GM19240 (cell line): ENCODE results near the gene CST9.
"Not testable (repeated sequence)": the region's sequence is repeated elsewhere in the genome, so short reads cannot be mapped to it uniquely, and the experiment has no call there.

Source experiments
- DNase-seq: peaks from one replicate; pipeline ENCODE4 v3.0.0; 2011; ENCODE audit warnings: low spot score; ENCODE audit not compliant: insufficient read length

CST9 gene

GRCh38 chr20:23588434-23589403 lies 17.0 kb downstream of the CST9 start:
- no peak for DNase-seq

GRCh38 chr20:23587631-23588030 lies 18.1 kb downstream of the CST9 start:
- DNase-seq, result no peak

- no peak for DNase-seq
Observed at GRCh38 chr20:23586735-23587525, 18.8 kb downstream of the CST9 start.

GRCh38 chr20:23585808-23586734 lies 19.6 kb downstream of the CST9 start:
- no peak for DNase-seq

GRCh38 chr20:23585449-23585807 lies 20.3 kb downstream of the CST9 start:
- DNase-seq, result no peak

GRCh38 chr20:23584434-23585199 lies 21.1 kb downstream of the CST9 start:
- no peak for DNase-seq

GRCh38 chr20:23583526-23583925 lies 22.2 kb downstream of the CST9 start:
- DNase-seq, result no peak

GRCh38 chr20:23582293-23582692 lies 23.4 kb downstream of the CST9 start:
- no peak for DNase-seq

GRCh38 chr20:23581833-23582232 lies 23.9 kb downstream of the CST9 start:
- not testable (repeated sequence) for DNase-seq

GRCh38 chr20:23574977-23575376 lies 30.7 kb downstream of the CST9 start:
- no peak for DNase-seq

- DNase-seq, result no peak
Observed at GRCh38 chr20:23570178-23570760, 35.4 kb downstream of the CST9 start.

GRCh38 chr20:23569570-23569969 lies 36.1 kb downstream of the CST9 start:
- DNase-seq, result no peak

- no peak for DNase-seq
Observed at GRCh38 chr20:23568971-23569330, 36.8 kb downstream of the CST9 start.

- DNase-seq, result no peak
Observed at GRCh38 chr20:23568320-23568970, 37.3 kb downstream of the CST9 start, which contains the start of gene CST9L. CST9L (minus strand) TSS chr20:23568484; CDS start chr20:23568450, 34 bp downstream.

- no peak for DNase-seq
Observed at GRCh38 chr20:23566199-23566932, 39.4 kb downstream of the CST9 start.

- no peak for DNase-seq
Observed at GRCh38 chr20:23565503-23566045, 40.1 kb downstream of the CST9 start.

- DNase-seq, result no peak
Observed at GRCh38 chr20:23564927-23565326, 40.8 kb downstream of the CST9 start.

- DNase-seq, result no peak
Observed at GRCh38 chr20:23562721-23563342, 42.9 kb downstream of the CST9 start.
